ENCODE data around the gene ZBTB12.
"Not testable (repeated sequence)": the region's sequence is repeated elsewhere in the genome, so short reads cannot be mapped to it uniquely, and the experiment has no call there.

The ZBTB12 gene

GRCh38 chr6:31870385-31870921, 31.4 kb downstream of the ZBTB12 start:
- ChIA-PET POLR2A (no interaction called here), CTCF (no interaction called here)
- no peaks in the 10 kb centered on the region for H3K36me3 ChIP-seq (ENCODE audit: control insufficient read depth in 2 of 2, insufficient read depth in 1 of 2, low read length in 2 of 2)
- H3K27ac ChIP-seq (ENCODE audit: extremely low read depth, low read depth, low read length) = no peak overlapping the region
- TF ChIP-seq ZNF341 (tag by site-specific recombination; IDR thresholded peaks at IDR 0.05; ENCODE audit: low read depth) (0 out of 2 replicates have a peak, but pooled peaks have one; percentile 14), ZNF335 (tag by site-specific recombination; conservative IDR thresholded peaks at IDR 0.05) (no peak), CTCF (tag by site-specific recombination; IDR thresholded peaks at IDR 0.05) (peak; percentile 42; the same call in 1 of the 2 replicates), ZNF791 (tag by site-specific recombination; IDR thresholded peaks at IDR 0.05) (no peak), SALL2 (tag by site-specific recombination; IDR thresholded peaks at IDR 0.05; ENCODE audit: borderline replicate concordance) (no peak), MZF1 (tag by site-specific recombination; IDR thresholded peaks at IDR 0.05; ENCODE audit: borderline replicate concordance) (no peak), ZNF76 (tag by site-specific recombination; IDR thresholded peaks at IDR 0.05; ENCODE audit: borderline replicate concordance, low read depth) (no peak), EGR2 (tag by site-specific recombination; IDR thresholded peaks at IDR 0.05; ENCODE audit: low read depth) (no peak), ZNF132 (tag by site-specific recombination; IDR thresholded peaks at IDR 0.05; ENCODE audit: borderline replicate concordance) (no peak), ZNF274 (IDR thresholded peaks at IDR 0.05; ENCODE audit: low read length) (no peak), ZNF274 (tag by site-specific recombination; IDR thresholded peaks at IDR 0.05; ENCODE audit: borderline replicate concordance) (no peak), ZNF488 (tag by site-specific recombination; IDR thresholded peaks at IDR 0.05) (no peak), ZNF768 (tag by site-specific recombination; IDR thresholded peaks at IDR 0.05) (no peak), ZNF426 (tag by site-specific recombination; IDR thresholded peaks at IDR 0.05) (no peak), ZNF311 (tag by site-specific recombination; IDR thresholded peaks at IDR 0.05; ENCODE audit: borderline replicate concordance) (no peak), ZNF146 (tag by site-specific recombination; IDR thresholded peaks at IDR 0.05) (peak; percentile 96)
- peaks cover 2% of the 10 kb centered on the region; the same call in 1 of the 2 replicates for H3K4me1 ChIP-seq (ENCODE audit: control insufficient read depth, insufficient read depth, low read length)
- H3K4me3 ChIP-seq (ENCODE audit: low read depth, low read length) = no peak overlapping the region
- H3K9me3 ChIP-seq (ENCODE audit: control insufficient read depth, insufficient read depth, low read depth, low read length) = no peaks in the 10 kb centered on the region

GRCh38 chr6:31869343-31869742, 32.5 kb downstream of the ZBTB12 start:
- H3K9me3 ChIP-seq (ENCODE audit: control insufficient read depth, insufficient read depth, low read depth, low read length) = no peaks in the 10 kb centered on the region
- no peak overlapping the region for H3K4me3 ChIP-seq (ENCODE audit: low read depth, low read length)
- no peak overlapping the region for H3K27ac ChIP-seq (ENCODE audit: extremely low read depth, low read depth, low read length)
- peak; percentile 76 for TF ChIP-seq EGR2 (tag by site-specific recombination; IDR thresholded peaks at IDR 0.05; ENCODE audit: low read depth)
- TF ChIP-seq ZFHX2 (tag by site-specific recombination; conservative IDR thresholded peaks at IDR 0.05) = peak; percentile 33; the same call in 1 of the 2 replicates
- no peak for TF ChIP-seq ZNF791 (tag by site-specific recombination; IDR thresholded peaks at IDR 0.05)
- H3K36me3 ChIP-seq (ENCODE audit: control insufficient read depth in 2 of 2, insufficient read depth in 1 of 2, low read length in 2 of 2) = no peaks in the 10 kb centered on the region
- CTCF ChIA-PET = interaction anchor here (0.6 to 1.0 kb wide), 3 partner anchors 20 to 258 kb away, joined by 3 to 5 read pairs (median 4); no protein-coding TSS in a partner anchor
- peaks cover 2% of the 10 kb centered on the region; the same call in 1 of the 2 replicates for H3K4me1 ChIP-seq (ENCODE audit: control insufficient read depth, insufficient read depth, low read length)
- POLR2A ChIA-PET = interaction anchor here (1.1 to 2.1 kb wide), 2 partner anchors 42 to 103 kb away, joined by 3 to 8 read pairs; partner anchors contain the start of genes DXO and HSPA1B

- H3K4me3 ChIP-seq (ENCODE audit: low read depth, low read length); H3K27ac ChIP-seq (ENCODE audit: extremely low read depth, low read depth, low read length); H3K36me3 ChIP-seq (ENCODE audit: control insufficient read depth in 2 of 2, insufficient read depth in 1 of 2, low read length in 2 of 2); H3K9me3 ChIP-seq (ENCODE audit: control insufficient read depth, insufficient read depth, low read depth, low read length); H3K4me1 ChIP-seq (ENCODE audit: control insufficient read depth, insufficient read depth, low read length): not testable (repeated sequence)
- ChIA-PET CTCF (interaction anchor here (0.6 to 7.0 kb wide), 11 partner anchors 21 to 258 kb away, joined by 3 to 53 read pairs (median 3); partner anchors contain the start of gene VWA7), POLR2A (interaction anchor here (0.6 to 2.1 kb wide), 6 partner anchors 16 to 195 kb away, joined by 3 to 8 read pairs (median 4); partner anchors contain the start of genes DXO and HSPA1B)
- peak; percentile 99 for TF ChIP-seq ZNF121 (tag by site-specific recombination; IDR thresholded peaks at IDR 0.05)
Measured at GRCh38 chr6:31868658-31868971, 33.3 kb downstream of the ZBTB12 start.
